GM10248 (cell line): ENCODE results near the gene PRKCA.
"Not testable (repeated sequence)": the region's sequence is repeated elsewhere in the genome, so short reads cannot be mapped to it uniquely, and the experiment has no call there.

Experiments used
- CTCF ChIA-PET: fragments of 300-600 bp; sonication (Branson Sonifier 250); formaldehyde crosslinking; extraction: SDS; loops from one replicate; lab custom pipeline; 2021; ENCODE audit warnings: antibody characterized with exemption; lab: Yijun Ruan, JAX
- POLR2A ChIA-PET: fragments of 350-650 bp; sonication (Branson Sonifier 250); formaldehyde crosslinking; extraction: SDS; loops from one replicate; lab custom pipeline; 2020; ENCODE audit warnings: antibody characterized with exemption; lab: Yijun Ruan, JAX
- DNase-seq: peaks from one replicate; pipeline ENCODE4 v3.0.0; 2012; ENCODE audit errors: extremely low spot score
- CTCF ChIP-seq: IDR thresholded peaks from 2 replicates; pipeline ENCODE4 v1.5.1; 2012; ENCODE audit warnings: mild to moderate bottlenecking, low read depth; ENCODE audit errors: extremely low read depth, missing control alignments, control extremely low read depth

The PRKCA gene

GRCh38 chr17:66317629-66318028 is 15.2 kb downstream of the PRKCA start:
- TF ChIP-seq CTCF: no peak
- no peak for DNase-seq
- POLR2A ChIA-PET: no interaction called here
- CTCF ChIA-PET: no interaction called here

GRCh38 chr17:66319226-66319625 is 16.8 kb downstream of the PRKCA start:
- POLR2A ChIA-PET: no interaction called here
- no peak for DNase-seq
- CTCF ChIA-PET: no interaction called here
- TF ChIP-seq CTCF: no peak

- CTCF ChIA-PET: interaction anchor here (1.2 kb wide), 1 partner anchor 9 kb away, joined by 3 read pairs; no protein-coding TSS in a partner anchor
- POLR2A ChIA-PET: no interaction called here
- no peak for TF ChIP-seq CTCF
- DNase-seq: no peak
These were observed 20.4 kb downstream of the PRKCA start for GRCh38 chr17:66322764-66323163.

- DNase-seq: not testable (repeated sequence)
- ChIA-PET CTCF (interaction anchor here (1.0 to 1.3 kb wide), 2 partner anchors 12 to 14 kb away, joined by 3 to 4 read pairs; no protein-coding TSS in a partner anchor), POLR2A (interaction anchor here (0.6 kb wide), 1 partner anchor 349 kb away, joined by 3 read pairs; no protein-coding TSS in a partner anchor)
These were observed 22.1 kb downstream of the PRKCA start for GRCh38 chr17:66324381-66325004.

- POLR2A ChIA-PET: no interaction called here
- no peak for TF ChIP-seq CTCF
- CTCF ChIA-PET: interaction anchor here (1.6 to 2.5 kb wide), 3 partner anchors 11 to 16 kb away, joined by 4 to 8 read pairs (median 6); no protein-coding TSS in a partner anchor
- DNase-seq: no peak
These were observed 24.1 kb downstream of the PRKCA start for GRCh38 chr17:66326476-66327047.

GRCh38 chr17:66330646-66331037 is 28.2 kb downstream of the PRKCA start:
- CTCF ChIA-PET: interaction anchor here (1.2 to 1.5 kb wide), 3 partner anchors 9 to 155 kb away, joined by 3 to 5 read pairs (median 4); no protein-coding TSS in a partner anchor
- POLR2A ChIA-PET: no interaction called here
- no peak for DNase-seq
- no peak for TF ChIP-seq CTCF
